ENCODE measurements around the gene CBX2. TPM values are rescaled to one million over a fixed set of nuclear protein-coding genes. Genes with fewer than 3 reads are reported as not detected.

Gene CBX2
- polyA plus RNA-seq, 2 of the 4 experiments (the other 2 are of a cell fraction), result 7.4 to 16.4 TPM

GRCh38 chr17:79774561-79774975, 3.4 kb upstream of the CBX2 start:
- 74% methylated on average over 8 of the region's 8 CpGs for WGBS (ENCODE audit: missing lambda C conversion rate)
- peaks cover 34% of the 10 kb centered on the region for H3K4me1 ChIP-seq
- no peak overlapping the region for H3K27ac ChIP-seq
- ChIA-PET POLR2A (no interaction called here), CTCF (interaction anchor here (0.7 to 23.5 kb wide), 13 partner anchors 8 to 687 kb away, joined by 3 to 254 read pairs (median 5); no protein-coding TSS in a partner anchor)
- no peaks in the 10 kb centered on the region for H3K9me3 ChIP-seq
- ATAC-seq (0 out of 6 replicates have a peak, but pooled peaks of 1 of the 2 experiments have one; percentile 7), FAIRE-seq (no peak), DNase-seq (ENCODE audit: low read depth in 1 of 2, low spot score in 1 of 2) (no peak)
- no peak for TF ChIP-seq FOSB (CRISPR knock-in tag; IDR thresholded peaks at IDR 0.05)
- no peak for TF ChIP-seq GATA3 (IDR thresholded peaks at IDR 0.05; ENCODE audit: borderline replicate concordance)
- no peak for TF ChIP-seq SREBF2 (IDR thresholded peaks at IDR 0.05)
- TF ChIP-seq POLR2A (IDR thresholded peaks at IDR 0.05; ENCODE audit: low read length), result peak; percentile 13; the same call in 1 of the 2 replicates
- no peak overlapping the region for H3K4me2 ChIP-seq
- no peak overlapping the region for H3K4me3 ChIP-seq

GRCh38 chr17:79775632-79776031, 2.3 kb upstream of the CBX2 start:
- Histone ChIP-seq H3K27ac (no peak overlapping the region), H3K4me1 (peaks cover 23% of the 10 kb centered on the region), H3K4me3 (no peak overlapping the region), H3K4me2 (no peak overlapping the region), H3K9me3 (no peaks in the 10 kb centered on the region)
- DNase-seq (ENCODE audit: low read depth in 1 of 2, low spot score in 1 of 2) (no peak), FAIRE-seq (no peak), ATAC-seq (no peak)
- POLR2A ChIA-PET, result no interaction called here
- TF ChIP-seq FOXS1 (CRISPR knock-in tag; IDR thresholded peaks at IDR 0.05) (no peak), ZC3H11A (IDR thresholded peaks at IDR 0.05) (no peak), ESRRA (IDR thresholded peaks at IDR 0.05; ENCODE audit: borderline replicate concordance, low read length) (no peak), RNF2 (IDR thresholded peaks at IDR 0.05; ENCODE audit: borderline replicate concordance, low read depth) (no peak), CTCF (IDR thresholded peaks at IDR 0.05) (no peak), PBX3 (IDR thresholded peaks at IDR 0.05) (no peak), ZNF302 (CRISPR knock-in tag; IDR thresholded peaks at IDR 0.05) (no peak), REST (IDR thresholded peaks at IDR 0.05) (no peak), JUN (IDR thresholded peaks at IDR 0.05) (no peak), FOSB (CRISPR knock-in tag; IDR thresholded peaks at IDR 0.05) (no peak), E2F6 (IDR thresholded peaks at IDR 0.05; ENCODE audit: borderline replicate concordance, low read depth) (no peak), POLR2AphosphoS2 (conservative IDR thresholded peaks at IDR 0.05; ENCODE audit: low read length) (no peak), ELK1 (IDR thresholded peaks at IDR 0.05; ENCODE audit: low read depth, low read length) (no peak), HOXB5 (CRISPR knock-in tag; IDR thresholded peaks at IDR 0.05) (no peak)
- WGBS (ENCODE audit: missing lambda C conversion rate), result 74% methylated on average over 6 of the region's 6 CpGs
- CTCF ChIA-PET, result interaction anchor here (0.9 to 23.5 kb wide), 12 partner anchors 9 to 233 kb away, joined by 3 to 254 read pairs (median 6); partner anchors contain the start of gene CBX4
